Naive B cell (primary cell): ENCODE data around the gene INPP5D. TPM values are rescaled to one million over a fixed set of nuclear protein-coding genes. Genes with fewer than 3 reads are reported as not detected.
"Not testable (repeated sequence)": the region's sequence is repeated elsewhere in the genome, so short reads cannot be mapped to it uniquely, and the experiment has no call there.

Experiments used
- ATAC-seq, 2 donors: fragments of 150-1000 bp; cut with Tn5 transposase; 2 replicates each; pipeline ENCODE4 v1.10.0; 2021; ENCODE audit warnings: low read depth in 2 of 2, mild to moderate bottlenecking in 2 of 2, moderate library complexity in 2 of 2
- DNase-seq: peaks from one replicate; pipeline ENCODE4 v3.0.0; 2022
- H3K27ac Mint-ChIP-seq, 6 donors: one replicate each; pipeline ENCODE4 v1.8.0; 2020 to 2022; ENCODE audit warnings: mild to moderate bottlenecking in 6 of 6, mixed read lengths in 6 of 6, moderate library complexity in 5 of 6, inconsistent platforms in 2 of 6
- H3K27me3 Mint-ChIP-seq, 3 donors: one replicate each; pipeline ENCODE4 v1.8.0; 2021 to 2022; ENCODE audit warnings: mixed read lengths in 3 of 3, mild to moderate bottlenecking in 1 of 3
- H3K36me3 Mint-ChIP-seq, 2 donors: one replicate each; pipeline ENCODE4 v1.8.0; 2020 to 2022; ENCODE audit warnings: mixed read lengths in 2 of 2, inconsistent platforms in 1 of 2, mild to moderate bottlenecking in 1 of 2
- H3K4me1 Mint-ChIP-seq, 3 donors: one replicate each; pipeline ENCODE4 v1.8.0; 2020 to 2022; ENCODE audit warnings: mixed read lengths in 3 of 3, inconsistent platforms in 1 of 3, mild to moderate bottlenecking in 1 of 3, moderate library complexity in 1 of 3
- H3K4me3 Mint-ChIP-seq, 8 donors: one replicate each; pipeline ENCODE4 v1.8.0; 2020 to 2022; ENCODE audit warnings: mild to moderate bottlenecking in 8 of 8, mixed read lengths in 8 of 8, moderate library complexity in 8 of 8, inconsistent platforms in 2 of 8
- H3K9me3 Mint-ChIP-seq, 7 donors: one replicate each; pipeline ENCODE4 v1.8.0; 2020 to 2022; ENCODE audit warnings: mixed read lengths in 7 of 7, mild to moderate bottlenecking in 5 of 7, inconsistent platforms in 2 of 7, moderate library complexity in 1 of 7
- polyA plus RNA-seq, 6 donors: library from polyadenylated mRNA; unstranded; fragments of 300-500 nt; fragmentation: Illumina TruSeq; gene quantifications; one replicate each; pipeline ENCODE4 v1.2.3, GENCODE V29; 2021; ENCODE audit warnings: low read depth in 6 of 6

Gene INPP5D
- polyA plus RNA-seq, 6 donors from 2014 or later: 56.8 to 230 (median 102) TPM

DNA sequence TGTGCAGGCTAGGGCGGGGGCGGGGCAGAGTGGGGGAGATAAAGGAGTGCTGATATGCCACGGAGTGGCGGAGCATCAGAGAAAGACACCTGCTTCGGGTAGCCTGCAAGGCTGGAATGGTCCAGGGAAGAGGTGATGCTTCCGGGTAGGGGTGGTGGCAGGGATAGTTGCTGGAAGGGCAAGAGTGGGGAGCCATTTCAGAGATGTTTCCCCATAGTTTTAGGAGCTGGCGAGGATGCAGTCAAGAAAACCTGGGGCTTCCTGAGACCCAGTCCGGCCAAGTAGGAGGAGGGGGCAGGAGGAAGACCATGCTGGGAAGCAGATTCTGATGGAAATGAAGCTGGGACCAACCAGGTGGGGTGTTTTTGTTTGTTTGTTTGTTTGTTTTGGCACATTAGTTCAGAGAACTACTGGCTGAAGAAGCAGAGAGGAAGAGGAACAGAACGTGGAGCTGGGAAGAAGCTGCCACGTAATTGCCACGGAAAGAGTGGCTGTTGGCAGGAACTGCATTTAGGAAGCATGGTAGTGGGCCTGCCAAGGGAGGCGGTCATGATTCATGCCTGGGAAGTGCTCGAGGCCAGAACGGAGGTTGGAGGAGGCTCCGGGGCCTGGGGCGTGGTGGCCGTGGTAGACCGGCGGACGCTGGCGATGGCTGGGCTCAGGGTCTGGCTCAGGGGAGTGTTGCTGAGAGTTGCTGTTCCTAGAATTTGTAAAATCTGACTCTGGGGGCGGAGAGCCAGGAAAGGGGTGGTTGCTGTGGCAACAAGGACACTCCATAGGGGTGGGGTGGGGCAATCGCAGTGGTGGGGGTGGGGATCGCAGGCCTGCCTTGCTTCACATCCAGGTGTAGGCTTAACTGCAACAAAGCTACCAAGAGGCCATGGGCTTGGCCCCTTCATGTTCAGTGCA lies 8.6 kb upstream of the INPP5D start:
- Mint-ChIP-seq H3K27ac (peak overlapping the region in 1 of 6 donors; percentile 57), H3K4me1 (peaks cover 10 to 17% (median 12%) of the 10 kb centered on the region in 3 donors), H3K27me3 (peaks cover 0 to 20% (median 7%) of the 10 kb centered on the region in 3 donors), H3K4me3 (no peak overlapping the region), H3K36me3 (no peaks in the 10 kb centered on the region), H3K9me3 (no peaks in the 10 kb centered on the region)
- ATAC-seq (no peak), DNase-seq (no peak)

DNA sequence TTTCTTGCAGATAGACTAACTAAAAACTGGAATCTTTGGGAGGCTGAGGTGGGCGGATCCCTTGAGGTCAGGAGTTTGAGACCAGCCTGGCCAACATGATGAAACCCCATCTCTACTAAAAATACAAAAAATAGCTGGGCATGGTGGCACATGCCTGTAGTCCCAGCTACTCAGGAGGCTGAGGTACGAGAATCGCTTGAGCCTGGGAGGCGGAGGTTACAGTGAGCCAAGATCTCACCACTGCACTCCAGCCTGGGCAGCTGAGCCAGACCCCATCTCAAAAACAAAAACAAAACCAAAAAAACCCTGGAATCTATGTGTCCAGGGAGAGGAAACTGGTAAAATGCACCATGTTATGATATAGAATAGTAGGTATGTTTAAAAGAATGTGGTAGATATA lies 7.6 kb upstream of the INPP5D start:
- not testable (repeated sequence) for H3K36me3 Mint-ChIP-seq, ATAC-seq, DNase-seq, H3K4me3 Mint-ChIP-seq, H3K9me3 Mint-ChIP-seq
- H3K4me1 Mint-ChIP-seq: peaks cover 10 to 17% (median 12%) of the 10 kb centered on the region in 3 donors
- peaks cover 0 to 19% (median 7%) of the 10 kb centered on the region in 3 donors for H3K27me3 Mint-ChIP-seq
- peak overlapping the region in 1 of 6 donors; percentile 51 for H3K27ac Mint-ChIP-seq

DNA sequence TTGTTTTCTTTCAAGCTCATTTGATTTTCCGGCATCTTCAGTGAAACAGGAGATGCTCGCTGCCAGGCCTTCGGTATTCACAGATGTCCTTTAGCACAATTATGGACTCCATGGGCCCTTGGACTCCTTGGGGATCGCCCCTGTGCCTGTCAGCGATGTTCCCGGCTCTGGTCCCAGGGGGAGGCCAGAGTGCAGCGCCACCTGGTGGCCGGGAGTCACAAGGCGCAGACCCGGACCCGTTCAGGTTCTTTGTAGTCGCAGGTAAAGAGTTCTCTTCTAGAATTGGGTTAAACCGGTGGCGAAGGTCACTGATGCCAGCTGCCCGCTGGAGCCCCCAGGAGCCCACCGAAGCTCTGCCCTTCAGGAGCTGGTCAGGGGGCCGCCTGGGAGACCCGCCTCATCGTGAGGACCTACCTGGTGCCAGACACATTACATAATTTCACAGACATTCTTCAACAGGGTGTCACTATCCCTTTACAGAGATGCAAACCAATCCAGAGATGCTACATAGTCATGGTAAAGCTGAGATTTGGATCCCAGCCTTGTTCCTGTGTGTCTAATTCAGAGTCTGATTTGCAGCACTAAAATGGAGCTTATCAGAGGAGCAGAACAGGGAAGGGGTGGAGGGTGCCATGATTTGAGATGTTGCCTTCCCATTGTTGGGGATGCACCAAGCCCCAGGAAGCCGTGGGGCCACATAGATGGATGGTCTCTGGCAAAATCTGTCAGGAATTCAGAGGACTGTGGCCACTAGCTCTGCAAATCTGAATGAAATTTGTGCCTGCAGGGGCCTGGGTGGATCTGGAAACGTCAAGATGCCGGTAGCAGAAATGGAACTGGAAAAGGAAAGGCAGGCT lies 6.0 kb upstream of the INPP5D start:
- no peaks in the 10 kb centered on the region for H3K36me3 Mint-ChIP-seq
- ATAC-seq: peak; percentile 70 to 88
- peaks cover 0 to 10% (median 0%) of the 10 kb centered on the region in 3 donors for H3K27me3 Mint-ChIP-seq
- peaks cover 17 to 24% (median 21%) of the 10 kb centered on the region in 3 donors for H3K4me1 Mint-ChIP-seq
- peak; percentile 64 for DNase-seq
- H3K9me3 Mint-ChIP-seq: no peaks in the 10 kb centered on the region
- H3K4me3 Mint-ChIP-seq: peak overlapping the region in 2 of 8 donors; percentile 1 to 7
- peak overlapping the region in 3 of 6 donors; percentile 28 to 84 (median 62) for H3K27ac Mint-ChIP-seq

DNA sequence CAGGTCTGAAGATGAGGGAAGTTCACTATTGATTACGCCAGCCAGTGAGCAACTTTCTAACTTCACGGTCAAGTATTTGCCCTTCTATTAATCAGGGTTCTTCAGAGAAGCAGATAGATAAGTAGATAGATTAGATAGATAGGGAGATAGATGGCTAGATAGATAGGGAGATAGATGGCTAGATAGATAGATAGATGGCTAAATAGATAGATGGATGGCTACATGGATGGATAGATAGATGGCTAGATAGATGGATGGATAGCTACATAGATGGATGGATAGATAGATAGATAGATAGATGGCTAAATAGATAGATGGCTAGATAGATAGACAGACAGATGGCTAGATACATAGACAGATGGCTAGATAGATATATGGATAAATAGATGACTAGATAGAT lies 4.8 kb upstream of the INPP5D start:
- DNase-seq: no peak
- Mint-ChIP-seq H3K27me3 (peaks cover 0 to 10% (median 0%) of the 10 kb centered on the region in 3 donors), H3K27ac (no peak overlapping the region), H3K36me3 (peaks cover 0 to 5% of the 10 kb centered on the region in 2 donors), H3K4me3 (peak overlapping the region in 1 of 8 donors; percentile 78), H3K4me1 (peaks cover 22 to 32% (median 28%) of the 10 kb centered on the region in 3 donors), H3K9me3 (peaks cover 0 to 4% (median 0%) of the 10 kb centered on the region in 7 donors)
- ATAC-seq: no peak

DNA sequence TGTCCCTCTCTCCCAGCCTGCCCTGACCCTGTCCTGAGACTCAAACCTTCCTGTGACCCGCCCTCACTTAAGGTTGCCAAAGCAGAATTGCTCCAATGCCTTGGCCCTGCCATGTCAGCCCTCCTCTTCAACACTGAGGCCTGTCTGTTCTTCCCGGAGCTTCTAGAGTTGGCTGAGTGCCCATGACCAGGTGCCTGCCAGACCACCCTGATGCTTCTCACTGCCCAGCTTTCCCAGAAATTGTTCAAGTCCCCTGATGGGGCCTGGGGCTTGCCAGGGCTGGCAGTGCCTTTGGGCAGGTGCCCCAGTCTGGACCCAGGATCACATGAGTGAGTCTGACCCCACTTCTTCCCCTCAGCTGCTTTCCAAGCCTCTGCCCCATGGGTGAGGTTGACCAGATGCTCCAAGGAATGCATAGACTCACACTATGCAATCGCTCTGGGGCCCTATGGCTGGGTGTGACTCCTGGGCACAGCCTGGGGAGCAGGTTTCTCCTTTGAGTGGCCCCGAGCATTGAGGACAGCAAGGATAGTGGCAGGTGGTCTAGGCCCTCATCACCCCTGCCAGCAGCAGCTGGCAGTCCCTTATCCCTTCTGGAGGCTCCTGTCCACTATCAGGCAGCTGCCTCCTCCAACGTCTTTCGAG lies 3.1 kb upstream of the INPP5D start:
- Mint-ChIP-seq H3K9me3 (peaks cover 0 to 4% (median 0%) of the 10 kb centered on the region in 7 donors), H3K27me3 (no peaks in the 10 kb centered on the region), H3K4me3 (peak overlapping the region in 1 of 8 donors; percentile 78)

DNA sequence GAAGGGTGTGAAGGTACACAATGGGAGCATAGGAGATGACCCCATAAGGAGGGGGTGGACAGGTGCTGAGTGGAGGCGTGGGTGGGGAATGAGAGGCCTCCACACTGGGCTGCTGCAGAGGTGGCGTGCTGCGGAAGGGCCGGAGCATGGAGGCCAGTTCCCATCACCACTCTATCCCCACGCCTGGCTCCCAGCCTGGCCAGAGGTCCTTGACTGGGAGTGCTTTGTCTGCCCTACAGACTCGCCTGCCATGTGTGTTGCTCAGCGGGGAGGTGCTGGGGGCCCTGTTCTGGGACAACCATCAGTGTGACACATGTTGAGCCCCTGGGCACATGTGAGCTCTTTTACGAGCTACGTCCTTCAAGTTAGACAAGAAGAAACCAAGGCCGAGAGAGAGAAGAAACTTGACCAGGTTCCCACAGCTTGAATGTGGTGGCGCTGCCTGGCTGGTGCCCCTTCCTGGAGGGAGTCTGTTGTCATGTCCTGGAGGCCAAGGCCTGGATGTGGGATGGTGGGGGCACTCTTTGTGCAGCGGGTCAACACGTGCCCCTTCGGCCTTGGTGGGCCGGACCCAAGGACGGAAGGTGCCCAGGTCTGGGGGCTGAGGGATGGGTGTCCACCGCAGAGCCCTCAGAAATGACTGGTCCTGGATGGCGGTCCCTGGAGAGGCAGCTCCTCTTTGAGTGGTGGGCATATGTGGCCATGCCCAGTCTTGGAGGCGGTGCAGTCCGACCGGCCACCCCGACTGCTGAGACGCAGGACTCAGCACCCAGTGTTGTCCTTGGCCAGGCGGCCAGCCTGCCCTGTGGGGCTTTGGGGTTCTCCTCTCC lies 1.2 kb upstream of the INPP5D start:
- no peak for ATAC-seq
- Mint-ChIP-seq H3K36me3 (peaks cover 0 to 5% of the 10 kb centered on the region in 2 donors), H3K27ac (peak overlapping the region in 4 of 6 donors; percentile 30 to 98 (median 90)), H3K9me3 (peaks cover 0 to 4% (median 0%) of the 10 kb centered on the region in 7 donors), H3K27me3 (no peaks in the 10 kb centered on the region), H3K4me3 (peak overlapping the region; percentile 15 to 99 (median 76)), H3K4me1 (peaks cover 36 to 53% (median 48%) of the 10 kb centered on the region in 3 donors)
- DNase-seq: no peak

More for the DNA sequence above, 3.1 kb upstream of the INPP5D start:
- H3K4me1 Mint-ChIP-seq: peaks cover 25 to 37% (median 33%) of the 10 kb centered on the region in 3 donors
- H3K36me3 Mint-ChIP-seq: peaks cover 0 to 5% of the 10 kb centered on the region in 2 donors
- DNase-seq: no peak
- no peak for ATAC-seq
- no peak overlapping the region for H3K27ac Mint-ChIP-seq

DNA sequence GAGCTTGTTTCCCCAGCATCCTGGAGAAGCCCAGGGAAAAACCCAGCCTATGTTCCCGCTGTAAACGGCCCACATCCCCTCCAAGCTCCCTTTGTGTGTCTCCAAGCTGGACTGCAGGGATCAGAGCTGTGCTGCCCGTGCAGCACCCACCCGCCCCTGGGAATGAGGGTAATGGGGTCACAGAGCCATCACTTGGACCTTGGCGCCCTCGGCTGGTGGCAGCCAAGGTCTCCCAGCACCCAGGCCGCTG lies 670 bp upstream of the INPP5D start:
- Mint-ChIP-seq H3K4me1 (peaks cover 36 to 53% (median 48%) of the 10 kb centered on the region in 3 donors), H3K9me3 (peaks cover 0 to 4% (median 0%) of the 10 kb centered on the region in 7 donors), H3K27ac (peak overlapping the region; percentile 92 to 99 (median 98)), H3K4me3 (peak overlapping the region; percentile 16 to 99 (median 96)), H3K36me3 (peaks cover 0 to 5% of the 10 kb centered on the region in 2 donors), H3K27me3 (no peaks in the 10 kb centered on the region)
- DNase-seq (no peak), ATAC-seq (no peak)

DNA sequence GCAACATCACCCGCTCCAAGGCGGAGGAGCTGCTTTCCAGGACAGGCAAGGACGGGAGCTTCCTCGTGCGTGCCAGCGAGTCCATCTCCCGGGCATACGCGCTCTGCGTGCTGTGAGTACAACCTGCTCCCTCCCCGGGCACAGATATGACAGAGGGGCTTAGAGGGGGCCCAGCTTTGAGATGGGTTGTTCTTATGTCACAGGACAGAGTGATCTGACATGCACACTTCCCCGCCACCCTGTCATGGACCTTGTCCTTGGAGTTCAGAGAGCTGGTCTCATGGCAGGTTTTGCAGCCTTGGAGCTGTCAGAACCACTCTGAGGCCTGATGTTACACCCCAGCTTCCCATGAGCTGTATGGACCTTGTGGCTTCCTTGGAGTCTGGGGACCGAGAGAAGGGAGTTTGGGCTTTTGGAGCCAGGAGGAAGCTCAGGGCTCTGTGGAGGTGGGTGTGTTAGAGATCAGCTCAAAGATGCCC lies 398 bp downstream of the INPP5D start:
- DNase-seq (no peak), ATAC-seq (peak; percentile 17 to 20)
- peak overlapping the region; percentile 73 to 99 (median 96) for H3K4me3 Mint-ChIP-seq
- peaks cover 0 to 5% of the 10 kb centered on the region in 2 donors for H3K36me3 Mint-ChIP-seq
- H3K27ac Mint-ChIP-seq: peak overlapping the region; percentile 92 to 99 (median 98)
- H3K9me3 Mint-ChIP-seq: peaks cover 0 to 4% (median 0%) of the 10 kb centered on the region in 7 donors
- H3K4me1 Mint-ChIP-seq: peaks cover 39 to 58% (median 54%) of the 10 kb centered on the region in 3 donors
- H3K27me3 Mint-ChIP-seq: no peaks in the 10 kb centered on the region

DNA sequence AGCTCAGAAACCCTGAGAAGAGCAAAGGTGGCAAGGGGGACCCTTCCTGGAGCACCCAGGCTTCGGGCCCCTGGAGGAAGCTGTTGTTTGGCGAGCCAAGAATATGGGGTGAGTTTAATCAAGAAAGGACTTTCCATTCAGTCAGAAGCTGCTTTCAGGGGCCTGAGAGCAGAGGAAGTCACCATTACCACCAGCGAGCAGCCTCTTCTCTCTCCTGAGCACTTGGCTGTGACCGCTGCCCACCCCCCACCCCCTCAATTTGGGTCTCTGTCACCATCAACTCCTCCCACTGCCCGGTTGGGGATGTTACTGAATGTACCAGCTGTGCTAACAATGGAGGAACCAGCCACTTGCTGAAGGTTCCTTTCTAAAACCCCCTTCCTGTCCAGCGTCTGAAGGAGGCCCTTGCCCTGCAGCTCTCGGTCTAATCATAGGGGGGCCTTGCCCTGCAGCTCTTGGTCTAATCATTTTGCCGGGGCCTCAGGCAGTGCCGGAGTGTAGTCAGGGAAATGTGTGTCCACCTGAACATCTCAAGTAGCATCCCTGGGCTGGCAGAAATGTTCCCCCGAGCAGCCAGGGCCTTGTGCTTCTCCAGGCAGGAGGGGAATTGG lies 943 bp downstream of the INPP5D start:
- peak overlapping the region; percentile 92 to 99 (median 98) for H3K27ac Mint-ChIP-seq
- no peaks in the 10 kb centered on the region for H3K27me3 Mint-ChIP-seq
- DNase-seq (peak; percentile 77), ATAC-seq (peak; percentile 47 to 53)
- H3K36me3 Mint-ChIP-seq: peaks cover 0 to 5% of the 10 kb centered on the region in 2 donors
- peaks cover 0 to 4% (median 0%) of the 10 kb centered on the region in 7 donors for H3K9me3 Mint-ChIP-seq
- H3K4me3 Mint-ChIP-seq: peak overlapping the region; percentile 73 to 99 (median 96)
- H3K4me1 Mint-ChIP-seq: peaks cover 41 to 61% (median 57%) of the 10 kb centered on the region in 3 donors

DNA sequence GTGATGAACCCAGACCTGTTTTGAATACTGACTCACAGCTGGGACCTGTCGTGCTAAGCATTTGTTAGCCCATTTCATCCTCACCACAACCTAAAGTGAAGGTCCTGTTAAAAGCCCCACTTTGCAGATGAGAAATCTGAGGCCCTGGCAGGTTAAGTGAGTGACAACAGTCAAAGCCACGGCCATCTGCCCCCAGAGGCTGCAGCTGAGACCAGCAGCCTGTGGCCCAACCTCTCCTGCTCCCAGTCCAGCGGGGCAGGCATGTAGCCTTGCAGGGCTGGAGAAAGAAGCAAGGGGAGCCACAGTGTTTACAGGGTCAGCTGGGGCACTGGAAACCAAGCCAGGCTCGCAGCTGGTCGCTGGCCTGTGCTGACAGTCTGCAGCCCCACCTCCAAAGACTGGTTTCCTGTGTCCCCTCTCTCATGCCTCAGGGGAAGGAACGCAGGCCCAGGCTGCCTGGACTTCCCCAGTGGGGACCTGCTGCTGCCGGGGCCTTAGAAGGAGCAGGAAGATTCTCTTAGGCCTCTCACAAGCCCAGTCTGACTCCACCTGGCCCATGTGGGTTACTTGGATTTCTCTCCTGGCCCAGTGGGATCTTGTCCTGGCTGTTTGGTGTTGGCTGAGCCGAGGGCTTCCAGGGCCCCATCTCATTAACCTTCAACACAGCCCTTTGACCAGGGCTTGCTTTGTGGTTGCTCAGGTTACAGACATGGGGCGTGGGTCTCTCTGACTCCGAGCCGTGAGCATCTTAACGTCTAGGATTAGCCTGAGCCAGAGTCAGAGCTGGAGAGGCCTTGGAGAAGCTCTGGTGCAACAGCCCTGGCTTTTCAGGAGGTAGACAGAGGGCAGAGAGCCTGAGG lies 1.7 kb downstream of the INPP5D start:
- H3K4me1 Mint-ChIP-seq: peaks cover 43 to 64% (median 63%) of the 10 kb centered on the region in 3 donors

DNA sequence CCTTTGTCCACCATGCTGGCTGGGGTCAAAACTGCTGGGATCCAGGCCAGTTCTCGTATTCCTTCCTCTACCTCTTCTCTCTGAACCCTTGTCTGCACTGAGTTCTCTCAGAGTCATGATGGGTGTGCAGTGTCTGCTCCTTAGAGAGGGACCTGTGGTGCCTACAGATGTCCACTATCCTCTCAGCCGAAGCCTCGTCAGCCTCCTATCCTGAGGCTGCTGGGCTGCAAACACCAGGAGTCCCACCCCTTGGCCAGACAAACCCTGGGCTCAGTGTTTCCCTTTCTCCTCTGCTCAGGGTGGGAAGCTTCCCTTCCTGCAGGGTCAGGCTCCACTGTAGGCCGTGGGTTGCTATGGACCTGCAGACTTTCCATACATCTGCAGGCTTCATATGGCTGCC lies 2.3 kb downstream of the INPP5D start:
- H3K36me3 Mint-ChIP-seq: peaks cover 0 to 9% of the 10 kb centered on the region in 2 donors
- no peaks in the 10 kb centered on the region for H3K27me3 Mint-ChIP-seq
- ATAC-seq (no peak), DNase-seq (no peak)
- peaks cover 0 to 4% (median 0%) of the 10 kb centered on the region in 7 donors for H3K9me3 Mint-ChIP-seq
- H3K27ac Mint-ChIP-seq: peak overlapping the region in 5 of 6 donors; percentile 65 to 98 (median 92)
- H3K4me3 Mint-ChIP-seq: peak overlapping the region; percentile 73 to 99 (median 96)
- peaks cover 47 to 70% (median 69%) of the 10 kb centered on the region in 3 donors for H3K4me1 Mint-ChIP-seq

More for the DNA sequence above, 1.7 kb downstream of the INPP5D start:
- DNase-seq (no peak), ATAC-seq (no peak)
- peaks cover 0 to 5% of the 10 kb centered on the region in 2 donors for H3K36me3 Mint-ChIP-seq
- H3K27me3 Mint-ChIP-seq: no peaks in the 10 kb centered on the region
- peak overlapping the region; percentile 73 to 99 (median 96) for H3K4me3 Mint-ChIP-seq
- H3K27ac Mint-ChIP-seq: peak overlapping the region; percentile 92 to 99 (median 98)
- H3K9me3 Mint-ChIP-seq: peaks cover 0 to 4% (median 0%) of the 10 kb centered on the region in 7 donors
